Activated CD8-positive, alpha-beta memory T cell treated with anti-CD3 and anti-CD28 coated beads, Interleukin-2, amount 50 U/mL, for 48 hours (primary cell): ENCODE measurements around the gene TBC1D24.
"Not testable (repeated sequence)": the region's sequence is repeated elsewhere in the genome, so short reads cannot be mapped to it uniquely, and the experiment has no call there.

Experiments used
- DNase-seq: peaks from one replicate; pipeline ENCODE4 v3.0.0-alpha.2; 2020

The TBC1D24 gene

DNA sequence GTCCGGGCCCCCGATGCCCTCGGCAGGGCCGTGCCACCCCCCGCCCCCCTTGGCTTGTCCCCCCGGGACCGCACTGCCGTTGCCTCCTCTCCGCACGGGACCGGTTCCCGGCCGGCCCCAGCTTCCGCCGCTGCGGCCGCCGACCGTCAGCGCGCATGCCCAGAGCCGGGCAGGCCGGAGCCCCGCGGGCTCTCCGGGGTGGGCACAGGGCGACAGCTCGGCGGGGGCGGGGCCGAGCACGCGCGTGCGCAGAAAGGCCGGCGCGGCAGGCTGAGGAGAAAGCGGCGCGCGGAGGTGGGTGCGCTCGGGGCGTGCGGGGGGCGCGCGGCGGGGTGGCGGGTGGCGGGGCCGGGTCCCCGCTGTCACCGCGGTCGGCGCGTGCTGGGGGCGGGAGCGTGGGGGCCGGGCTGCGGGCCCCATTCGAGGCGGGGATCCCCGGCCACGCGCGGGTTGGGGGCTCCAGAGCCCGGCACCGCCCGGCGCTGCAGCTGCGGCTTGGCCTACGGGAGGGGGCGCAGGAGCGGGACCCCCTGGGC is at the start of gene TBC1D24:
Gene TBC1D24, plus strand, starts transcription at position 251 of the 536 bp plus-strand sequence. CDS start 21,022 bp downstream, outside the sequence.
- DNase-seq = peak; percentile 95

DNA sequence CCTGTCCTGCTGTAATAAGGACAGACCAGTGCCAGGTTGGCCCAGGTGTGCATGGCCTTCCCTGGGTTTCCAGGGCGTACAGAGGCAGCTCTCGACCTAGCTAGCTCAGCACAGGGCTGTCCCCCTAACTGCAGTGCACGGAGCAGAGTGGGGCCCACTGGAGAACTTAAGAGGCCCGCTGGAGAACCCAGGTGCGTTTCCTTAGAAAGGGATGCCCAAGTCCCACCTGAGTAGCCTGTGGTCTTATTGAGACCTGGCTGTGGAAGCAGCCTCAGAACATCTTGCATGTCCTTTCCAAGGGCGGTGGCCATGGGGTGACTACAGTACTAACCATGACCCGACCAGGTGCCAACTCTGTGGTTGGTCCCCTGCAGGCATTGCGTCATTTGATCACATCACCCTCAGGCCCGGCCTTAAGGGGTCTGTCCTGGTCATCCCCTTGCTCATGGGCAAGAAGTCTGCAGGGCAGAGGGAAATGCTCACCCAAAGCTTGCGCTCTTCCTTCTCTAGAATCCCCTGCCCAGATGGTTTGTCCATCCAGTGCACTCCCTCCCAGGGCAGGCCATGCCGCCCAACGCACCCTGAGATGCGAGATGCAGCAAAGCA is 49.0 kb upstream of the TBC1D24 start:
- DNase-seq = no peak

DNA sequence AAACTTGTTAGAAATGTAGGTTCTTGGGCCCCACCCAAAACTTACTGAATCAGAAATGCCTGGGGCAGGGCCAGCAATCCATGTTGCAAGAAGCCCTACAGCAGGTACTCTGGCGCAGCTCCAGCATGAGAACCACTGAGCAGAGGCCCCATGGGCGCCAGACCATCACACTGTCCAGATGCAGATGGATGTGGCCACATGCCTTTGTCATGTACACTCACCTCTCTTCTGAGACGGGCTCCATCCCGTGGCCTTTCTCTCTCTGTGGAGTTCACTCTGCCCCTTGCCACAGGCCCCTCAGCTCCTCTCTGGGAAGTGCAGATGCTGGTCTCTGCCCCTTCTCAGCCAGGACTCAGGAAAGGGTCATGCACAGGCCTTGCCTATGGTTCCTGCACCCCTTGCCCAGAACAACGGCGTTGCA is 48.0 kb upstream of the TBC1D24 start:
- DNase-seq = no peak

DNA sequence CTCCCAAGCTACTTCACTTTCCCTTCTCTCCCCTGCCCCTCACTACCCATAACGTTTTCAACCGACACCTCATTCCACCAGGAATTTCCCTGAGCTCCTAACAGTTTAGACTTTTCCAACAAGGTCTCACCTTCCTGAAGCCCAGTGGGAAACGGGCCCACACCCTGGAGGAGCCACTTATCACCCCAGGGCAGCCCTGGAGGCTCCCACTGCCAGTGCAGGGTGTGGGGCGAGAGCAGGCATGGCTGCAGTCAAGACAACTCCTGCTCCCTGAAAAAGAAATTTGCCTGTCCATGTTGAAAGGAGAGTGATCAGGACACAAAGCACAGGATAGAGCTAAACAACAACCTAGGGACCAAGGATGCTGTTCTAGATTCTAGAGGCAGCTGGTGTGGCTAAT is 47.4 kb upstream of the TBC1D24 start:
- no peak for DNase-seq

DNA sequence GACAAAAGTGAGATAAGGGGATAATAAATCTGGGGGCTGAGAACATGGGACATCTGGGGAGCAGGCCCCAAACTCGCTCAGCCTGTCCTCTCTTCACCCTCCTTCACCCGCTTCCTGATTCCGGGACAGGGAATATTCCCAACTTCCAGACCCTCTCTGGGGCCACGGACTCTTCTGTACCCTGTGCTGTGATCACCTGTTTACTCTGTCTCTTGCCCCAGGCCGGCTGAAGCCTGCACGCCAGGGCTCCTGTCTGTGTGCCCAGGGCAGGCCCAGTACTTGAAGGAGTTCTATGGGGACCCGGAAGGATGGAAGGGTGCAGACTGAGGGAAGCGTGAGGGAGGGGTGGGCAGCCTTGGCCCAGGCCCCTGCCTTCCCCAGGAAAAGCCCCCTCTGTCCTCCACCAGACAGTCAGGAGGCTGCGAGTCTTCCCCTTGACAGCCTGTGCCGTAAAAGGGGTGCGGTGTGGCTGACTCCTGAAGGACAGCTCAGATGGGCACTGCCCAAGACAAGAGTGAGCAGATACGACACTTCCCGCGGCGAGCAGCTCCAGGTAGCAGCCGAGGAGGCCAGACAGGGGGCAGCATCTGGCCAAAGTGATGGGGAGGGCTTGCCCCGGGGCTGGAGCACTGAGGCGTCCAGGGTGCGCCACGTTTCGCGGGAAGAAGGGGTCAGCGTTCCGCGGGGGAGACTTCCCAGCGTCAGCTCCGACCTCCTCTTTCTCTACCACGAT is 46.7 kb upstream of the TBC1D24 start:
- DNase-seq = no peak

DNA sequence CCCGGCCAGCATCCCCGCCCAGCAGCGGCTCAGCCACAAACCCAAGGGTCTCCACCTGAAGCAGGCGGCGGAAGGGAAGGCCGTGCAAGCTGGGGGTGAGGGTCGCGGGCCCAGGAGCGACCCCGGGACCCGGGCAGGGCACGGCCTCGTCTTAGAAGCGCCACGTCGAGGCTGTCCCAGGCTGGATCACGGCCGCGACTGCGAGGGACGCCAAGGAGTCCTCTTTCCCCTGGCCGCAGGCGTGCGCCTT is 46.2 kb upstream of the TBC1D24 start:
- DNase-seq = no peak

DNA sequence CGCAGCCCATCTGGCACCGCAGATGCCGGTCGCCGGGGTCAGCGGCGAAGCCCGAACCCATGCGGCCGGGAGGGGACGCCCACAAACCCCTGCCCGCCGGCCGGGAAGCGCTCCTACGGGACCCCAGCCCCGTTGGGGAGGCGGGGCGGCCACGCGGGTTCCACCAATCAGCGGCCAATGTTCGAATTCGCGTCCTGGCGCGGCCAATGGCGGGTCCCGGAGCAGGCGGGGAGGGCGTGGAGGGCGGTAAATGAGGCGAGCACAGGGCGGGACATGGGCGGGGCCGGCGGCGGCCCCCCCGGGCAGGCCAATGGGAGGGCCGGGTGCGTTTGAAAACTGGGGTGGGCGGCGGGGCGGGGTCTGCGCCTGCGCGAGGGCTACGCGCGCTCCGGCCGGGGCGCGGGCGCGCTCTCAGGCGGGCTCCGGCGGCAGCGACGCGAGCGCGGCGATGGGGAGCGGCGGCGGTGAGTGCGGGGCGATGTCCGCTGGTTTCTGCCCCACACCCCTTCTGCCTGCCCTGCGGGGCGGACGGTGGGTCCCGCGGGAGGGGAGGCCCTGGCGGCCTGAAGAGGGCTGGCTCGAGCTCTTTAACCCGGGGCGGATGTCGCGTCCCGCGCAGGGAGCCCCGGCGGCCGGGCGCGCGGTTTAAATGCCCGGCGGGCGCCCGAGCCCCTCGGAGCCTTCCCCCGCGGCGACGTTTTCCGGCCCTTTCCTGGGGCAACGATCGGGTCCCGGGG is 45.7 kb upstream of the TBC1D24 start, which contains the start of gene CCNF:
Gene CCNF, plus strand, starts transcription at position 414 of the 737 bp plus-strand sequence. Its CDS starts 35 bp downstream, at position 449.
- DNase-seq = peak; percentile 97

DNA sequence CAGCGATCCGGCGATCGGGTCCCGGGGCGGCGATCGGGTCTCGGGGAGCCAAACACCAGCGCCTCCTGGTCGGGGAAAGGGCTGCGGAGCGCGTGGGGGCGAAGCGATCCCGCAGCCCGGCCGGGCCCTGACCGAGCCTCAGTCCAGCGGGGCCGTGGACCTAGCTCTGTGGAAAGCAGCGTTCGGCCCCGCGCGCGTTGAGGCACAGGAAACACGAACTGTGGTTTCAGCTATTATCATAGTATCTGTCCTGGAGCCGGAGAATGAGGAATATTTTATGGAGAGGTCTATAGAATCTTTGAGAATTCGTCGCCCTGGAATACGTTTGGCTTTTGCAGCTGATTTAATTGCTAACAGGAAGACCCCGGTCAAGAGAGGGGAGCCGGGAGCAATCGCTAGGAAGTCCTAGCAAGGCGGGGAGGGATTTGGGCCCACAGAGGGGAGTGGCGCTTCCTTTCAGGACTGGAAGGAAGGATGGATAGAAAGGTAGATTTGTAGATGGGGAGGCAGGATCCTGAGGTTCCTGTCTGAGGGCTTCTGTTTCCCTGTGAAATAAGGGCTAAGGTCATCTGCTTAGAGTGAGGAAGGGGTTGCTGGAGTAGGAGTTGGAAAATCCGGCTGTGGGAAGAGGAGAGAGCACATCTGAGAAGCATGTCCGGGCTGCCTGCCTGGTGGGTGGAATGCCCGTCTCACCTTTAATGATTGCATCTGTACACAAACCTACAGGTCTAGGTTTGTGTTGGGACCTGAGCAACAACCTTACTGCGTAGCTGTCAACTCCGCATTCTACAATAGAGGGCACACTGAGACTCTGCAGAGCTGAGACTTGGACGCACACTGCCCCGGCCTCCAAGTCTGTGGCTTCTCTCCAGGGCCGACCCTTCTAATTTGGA is 44.9 kb upstream of the TBC1D24 start:
- DNase-seq = no peak

DNA sequence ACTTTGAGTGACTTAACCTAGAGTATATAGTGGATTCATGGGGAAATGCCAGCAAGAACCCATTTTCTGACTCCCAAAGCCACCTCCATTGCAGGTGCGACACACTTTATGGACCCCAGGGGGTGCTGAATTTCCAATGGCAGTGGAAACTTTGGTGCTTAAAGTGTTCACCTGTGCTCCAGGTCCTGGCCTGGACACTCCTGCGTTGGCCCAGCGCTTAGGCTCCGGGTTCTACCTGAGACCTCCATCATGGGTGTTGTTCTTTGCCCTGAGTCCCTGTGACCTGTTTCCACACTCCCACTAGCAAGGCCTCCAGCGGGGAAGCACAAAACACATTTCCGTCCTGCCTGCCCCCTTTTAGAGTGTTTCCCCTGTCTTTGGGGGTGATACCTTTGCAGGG is 42.6 kb upstream of the TBC1D24 start:
- DNase-seq = no peak

DNA sequence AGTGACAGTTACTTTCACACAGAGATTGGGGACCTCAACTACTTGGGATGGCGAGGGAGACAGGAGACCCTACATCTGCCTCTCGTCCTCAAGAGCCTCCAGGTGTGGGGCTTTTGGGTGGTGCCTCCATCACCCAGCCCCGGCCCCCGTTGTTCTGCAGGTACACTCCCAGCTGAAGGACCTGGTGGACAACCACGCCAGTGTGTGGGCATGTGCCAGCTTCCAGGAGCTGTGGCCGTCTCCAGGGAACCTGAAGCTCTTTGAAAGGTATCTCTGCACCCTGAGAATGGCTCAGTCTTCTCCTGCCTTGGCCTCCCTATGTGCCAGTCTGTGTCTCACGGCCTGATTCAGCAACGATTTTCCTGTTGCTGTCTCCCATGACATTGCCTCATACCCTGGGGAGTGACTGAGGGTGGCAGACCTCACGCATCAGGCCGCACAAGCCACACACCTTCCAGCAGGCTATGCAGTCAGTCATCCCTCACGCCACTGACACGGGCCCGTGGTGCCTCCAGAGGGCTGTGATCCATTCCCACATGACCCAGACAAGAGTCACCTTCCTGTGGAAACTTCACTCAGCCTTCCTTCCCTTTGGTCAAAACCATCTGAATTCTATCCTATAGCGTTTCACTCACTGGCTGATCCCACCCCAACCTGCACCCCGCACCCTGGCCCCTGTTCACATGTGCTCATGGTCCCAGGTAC is 42.0 kb upstream of the TBC1D24 start:
- no peak for DNase-seq

DNA sequence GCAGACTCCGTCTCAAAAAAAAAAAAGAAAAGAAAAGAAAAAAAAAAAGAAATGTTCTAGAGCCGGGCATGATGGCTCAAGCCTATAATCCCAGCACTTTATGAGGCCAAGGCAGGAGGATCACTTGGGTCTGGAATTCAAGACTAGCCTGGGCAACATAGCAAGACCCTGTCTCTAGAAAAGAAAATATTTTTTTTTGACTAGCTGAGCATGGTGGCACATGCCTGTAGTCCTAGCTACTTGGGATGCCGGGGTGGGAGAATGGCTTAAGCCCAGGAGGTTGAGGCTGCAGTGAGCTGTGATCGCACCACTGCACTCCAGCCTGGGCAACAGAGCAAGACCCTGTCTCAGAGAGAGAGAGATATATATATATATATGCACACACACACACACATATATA is 39.7 kb upstream of the TBC1D24 start:
- DNase-seq = not testable (repeated sequence)

DNA sequence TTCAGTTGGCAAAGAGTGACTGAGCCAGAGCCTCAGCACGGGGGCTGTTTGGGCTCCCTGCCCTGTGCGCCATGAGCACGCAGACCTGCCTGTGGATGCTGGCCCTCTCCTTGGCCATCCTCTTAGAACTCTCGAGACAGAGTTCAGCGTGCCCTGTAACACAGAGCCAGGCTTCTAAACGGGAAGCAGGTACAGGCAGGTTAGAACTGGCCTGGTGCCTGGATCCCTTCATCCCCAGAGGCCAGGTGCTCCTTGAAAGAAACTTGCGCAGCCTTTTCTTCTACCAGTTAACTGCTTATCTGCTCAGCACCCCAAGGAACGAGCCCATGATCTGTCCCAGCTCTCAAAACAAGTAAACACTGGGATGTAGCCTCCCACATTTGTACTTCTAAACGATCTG is 38.8 kb upstream of the TBC1D24 start:
- no peak for DNase-seq

DNA sequence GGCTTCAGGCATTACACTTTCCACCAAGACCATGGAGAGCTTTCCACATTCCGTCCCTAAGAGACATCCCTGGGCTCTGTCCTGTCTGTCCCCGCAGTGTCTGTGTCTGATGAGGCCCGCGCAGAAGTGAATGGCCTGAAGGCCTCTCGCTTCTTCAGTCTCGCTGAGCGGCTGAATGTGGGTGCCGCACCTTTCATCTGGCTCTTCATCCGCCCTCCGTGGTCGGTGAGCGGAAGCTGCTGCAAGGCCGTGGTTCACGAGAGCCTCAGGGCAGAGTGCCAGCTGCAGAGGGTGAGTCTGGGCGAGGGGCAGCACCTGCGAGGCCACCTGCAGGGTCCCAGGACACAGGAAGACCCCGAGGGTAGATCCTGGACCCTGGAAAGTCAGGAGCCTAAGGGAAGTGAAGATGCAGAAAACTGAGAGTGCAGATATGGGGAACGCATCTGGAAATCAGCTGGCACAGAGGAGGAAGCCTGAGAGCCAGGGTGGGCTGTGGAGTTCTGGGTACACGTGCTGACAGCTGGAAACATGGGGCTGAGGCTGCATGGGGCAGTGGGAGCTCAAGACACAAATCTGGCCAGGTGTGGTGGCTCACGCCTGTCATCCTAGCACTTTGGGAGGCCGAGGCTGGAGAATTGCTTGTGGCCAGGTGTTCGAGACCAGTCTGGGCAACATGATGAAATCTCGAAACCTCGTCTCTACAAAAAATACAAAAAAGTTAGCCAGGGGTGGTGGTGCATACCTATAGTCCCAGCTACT is 37.7 kb upstream of the TBC1D24 start:
- no peak for DNase-seq

DNA sequence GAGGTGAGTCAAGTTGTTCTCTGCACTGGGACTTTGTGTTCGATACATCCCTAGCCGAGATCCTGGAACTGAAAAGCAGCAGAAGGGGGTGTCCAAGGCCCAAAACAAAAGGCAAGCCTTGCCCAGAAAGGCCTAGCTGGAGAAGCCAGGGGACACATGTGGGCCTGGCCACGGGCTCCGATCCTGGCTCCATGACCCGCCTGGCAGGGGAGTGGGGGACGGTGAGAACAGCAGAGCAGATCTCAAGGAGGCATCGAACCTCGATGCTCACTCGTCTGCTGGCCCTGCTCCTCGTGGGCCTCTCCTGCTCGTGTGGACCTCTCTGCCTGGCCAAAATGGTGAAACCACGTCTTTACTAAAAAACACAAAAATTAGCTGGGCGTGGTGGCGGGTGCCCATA is 36.8 kb upstream of the TBC1D24 start:
- no peak for DNase-seq

DNA sequence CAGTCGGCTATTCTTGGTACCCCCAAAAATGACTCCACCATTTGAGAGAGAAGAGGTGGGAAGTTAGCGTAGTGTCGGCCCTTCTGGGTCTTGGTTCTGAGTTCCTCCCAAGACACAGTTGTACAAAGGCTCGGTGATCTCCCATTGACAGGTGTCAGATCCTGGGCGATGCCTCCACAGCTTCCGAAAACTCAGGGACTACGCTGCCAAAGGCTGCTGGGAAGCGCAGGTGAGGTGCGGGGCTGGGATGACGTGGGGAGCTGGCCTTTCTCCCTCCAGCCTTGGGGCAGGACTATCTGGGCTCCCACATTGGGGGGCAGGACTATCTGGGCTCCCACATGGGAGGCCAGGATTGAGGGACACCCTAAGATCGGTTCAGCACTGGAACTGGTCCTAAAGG is 35.3 kb upstream of the TBC1D24 start:
- DNase-seq = no peak

DNA sequence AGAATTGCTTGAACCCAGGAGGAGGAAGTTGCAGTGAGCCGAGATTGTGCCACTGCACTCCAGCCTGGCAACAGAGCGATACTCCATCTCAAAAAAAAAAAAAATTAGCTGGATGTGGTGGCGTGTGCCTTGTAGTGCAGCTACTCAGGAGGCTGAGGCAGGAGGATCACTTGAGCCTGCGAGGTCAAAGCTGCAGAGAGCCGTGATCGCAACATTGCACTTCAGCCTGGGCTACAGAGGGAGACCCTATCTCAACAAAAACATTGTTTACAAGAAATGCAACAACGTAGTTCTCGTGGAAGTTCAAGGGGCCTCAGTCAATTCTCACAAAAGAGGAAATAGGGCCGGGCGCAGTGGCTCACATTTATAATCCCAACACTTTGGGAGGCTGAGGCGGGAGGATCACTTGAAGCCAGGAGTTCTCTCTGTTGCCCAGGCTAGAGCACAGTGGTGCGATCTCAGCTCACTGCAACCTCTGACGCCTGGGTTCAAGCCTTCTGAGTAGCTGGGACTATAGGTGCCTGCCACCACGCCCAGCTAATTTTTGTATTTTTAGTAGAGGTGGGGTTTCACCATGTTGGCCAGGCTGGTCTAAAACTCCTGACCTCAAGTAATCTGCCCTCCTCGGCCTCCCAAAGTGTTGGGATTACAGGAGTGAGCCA is 33.7 kb upstream of the TBC1D24 start:
- not testable (repeated sequence) for DNase-seq

DNA sequence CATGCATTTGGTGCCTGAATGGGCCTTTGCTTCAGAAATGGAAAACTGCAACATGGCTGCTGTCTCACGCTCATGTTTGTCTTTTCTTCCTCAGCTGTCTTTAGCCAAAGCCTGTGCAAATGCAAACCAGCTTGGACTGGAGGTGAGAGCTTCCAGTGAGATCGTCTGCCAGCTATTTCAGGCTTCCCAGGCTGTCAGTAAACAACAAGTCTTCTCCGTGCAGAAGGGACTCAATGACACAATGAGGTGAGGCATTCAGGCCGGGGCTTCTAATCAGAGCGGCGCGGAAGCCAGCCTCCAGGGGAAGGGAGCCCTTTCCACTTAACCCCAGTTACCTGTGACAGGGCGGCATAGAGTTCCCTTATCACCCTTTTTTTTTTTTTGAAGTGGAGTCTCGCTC is 31.4 kb upstream of the TBC1D24 start:
- no peak for DNase-seq

DNA sequence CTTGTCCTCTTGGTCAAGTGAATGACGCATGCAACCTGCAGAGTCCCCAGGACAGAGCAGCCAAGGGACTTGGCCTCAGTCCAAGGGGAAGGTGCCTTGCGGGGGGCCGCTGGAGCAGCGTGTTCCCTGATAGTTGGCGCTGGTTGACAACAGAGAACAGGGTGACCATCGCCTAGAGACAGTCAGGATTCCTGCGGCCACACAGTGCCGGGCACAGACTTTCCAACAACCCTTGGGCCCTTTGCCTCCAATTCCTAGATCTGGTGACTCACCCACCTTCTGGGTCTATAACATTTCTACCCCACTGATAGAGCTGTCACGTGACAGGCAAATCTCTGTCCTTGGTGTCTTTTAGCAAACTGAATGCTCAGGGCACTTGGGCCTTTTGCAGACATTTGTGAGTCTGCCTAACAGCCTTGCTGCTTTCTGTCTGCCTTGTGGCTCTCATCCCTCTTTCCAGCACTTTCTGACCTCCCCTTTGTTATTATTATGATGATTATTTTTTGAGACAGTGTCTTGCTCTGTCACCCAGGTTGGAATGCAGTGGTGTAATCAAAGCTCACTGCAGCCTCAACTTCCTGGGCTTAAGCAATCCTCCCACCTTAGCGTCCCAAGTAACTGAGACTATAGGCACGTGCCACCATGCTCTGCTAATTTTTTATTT is 26.9 kb upstream of the TBC1D24 start:
- DNase-seq = no peak

DNA sequence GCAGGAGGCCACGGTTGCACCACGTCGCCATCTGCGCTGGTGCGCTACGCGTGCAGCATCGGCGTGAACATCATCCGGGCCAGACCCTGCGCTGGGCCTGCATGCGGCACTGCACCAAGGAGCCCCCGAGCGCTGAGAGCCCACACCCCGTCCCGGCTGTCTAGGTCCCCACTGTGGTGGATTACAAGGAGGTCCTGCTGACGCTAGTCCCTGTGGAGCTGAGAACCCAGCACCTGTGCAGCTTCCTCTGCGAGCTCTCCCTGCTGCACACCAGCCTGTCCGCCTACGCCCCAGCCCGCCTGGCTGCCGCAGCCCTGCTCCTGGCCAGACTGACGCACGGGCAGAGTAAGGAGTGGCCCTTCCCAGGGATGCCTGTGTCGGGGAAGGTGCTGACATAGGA is 25.8 kb upstream of the TBC1D24 start:
- DNase-seq = no peak

DNA sequence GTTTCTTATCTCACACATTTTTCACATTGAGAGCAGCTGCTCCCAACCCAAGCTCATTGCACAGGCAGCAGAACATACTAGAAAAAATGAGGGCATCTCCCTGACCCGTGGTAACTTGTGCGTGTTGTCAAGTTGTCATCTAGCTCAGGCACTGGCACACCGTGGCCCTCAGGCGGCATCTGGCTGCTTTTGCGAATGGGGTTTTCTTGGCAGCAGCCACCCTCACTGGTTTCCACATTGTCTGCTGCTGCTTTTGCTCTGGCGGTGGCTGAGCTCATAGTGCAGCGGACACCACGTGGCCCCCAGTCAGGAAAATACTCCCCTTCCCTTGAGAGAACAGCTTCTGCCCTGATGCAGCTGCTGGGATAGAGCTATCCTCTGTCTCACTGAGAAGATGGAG is 24.4 kb upstream of the TBC1D24 start:
- no peak for DNase-seq
